T-helper 17 cell (primary cell): ENCODE measurements around the gene FBLN1. TPM values are rescaled to one million over a fixed set of nuclear protein-coding genes. Genes with fewer than 3 reads are reported as not detected.

Source experiments
- ATAC-seq: fragments of 150-1000 bp; cut with Tn5 transposase; 2 replicates; pipeline ENCODE4 v1.10.0; 2021; ENCODE audit warnings: mild to moderate bottlenecking, moderate library complexity
- DNase-seq, 3 donors: peaks; one replicate each; pipeline versions ENCODE4 v3.0.0 to v3.0.0-alpha.2; 2020 to 2021
- H3K9me3 ChIP-seq: one replicate; pipeline ENCODE4 v1.7.0; 2013; ENCODE audit warnings: low read length, mild to moderate bottlenecking; ENCODE audit not compliant: control insufficient read depth, poor library complexity, severe bottlenecking
- H3K27ac Mint-ChIP-seq: one replicate; pipeline ENCODE4 v1.8.0; 2022; ENCODE audit warnings: mild to moderate bottlenecking, moderate library complexity, mixed read lengths
- H3K27me3 Mint-ChIP-seq: one replicate; pipeline ENCODE4 v1.8.0; 2022; ENCODE audit warnings: mixed read lengths
- H3K36me3 Mint-ChIP-seq: one replicate; pipeline ENCODE4 v1.8.0; 2022; ENCODE audit warnings: low read depth, mixed read lengths
- H3K4me1 Mint-ChIP-seq: one replicate; pipeline ENCODE4 v1.8.0; 2022; ENCODE audit warnings: mild to moderate bottlenecking, mixed read lengths
- H3K4me3 Mint-ChIP-seq: one replicate; pipeline ENCODE4 v1.8.0; 2022; ENCODE audit warnings: mild to moderate bottlenecking, moderate library complexity, mixed read lengths
- total RNA-seq, 4 donors: library from RNA in 2 of 4; stranded (reverse) in 2 of 4; gene quantifications; one replicate each; pipeline ENCODE4 v1.2.3 and lab custom pipeline; 2022 to 2026

FBLN1 gene
- total RNA-seq, 2 donors from 2014 or later: 0.34 to 0.90 TPM

DNA sequence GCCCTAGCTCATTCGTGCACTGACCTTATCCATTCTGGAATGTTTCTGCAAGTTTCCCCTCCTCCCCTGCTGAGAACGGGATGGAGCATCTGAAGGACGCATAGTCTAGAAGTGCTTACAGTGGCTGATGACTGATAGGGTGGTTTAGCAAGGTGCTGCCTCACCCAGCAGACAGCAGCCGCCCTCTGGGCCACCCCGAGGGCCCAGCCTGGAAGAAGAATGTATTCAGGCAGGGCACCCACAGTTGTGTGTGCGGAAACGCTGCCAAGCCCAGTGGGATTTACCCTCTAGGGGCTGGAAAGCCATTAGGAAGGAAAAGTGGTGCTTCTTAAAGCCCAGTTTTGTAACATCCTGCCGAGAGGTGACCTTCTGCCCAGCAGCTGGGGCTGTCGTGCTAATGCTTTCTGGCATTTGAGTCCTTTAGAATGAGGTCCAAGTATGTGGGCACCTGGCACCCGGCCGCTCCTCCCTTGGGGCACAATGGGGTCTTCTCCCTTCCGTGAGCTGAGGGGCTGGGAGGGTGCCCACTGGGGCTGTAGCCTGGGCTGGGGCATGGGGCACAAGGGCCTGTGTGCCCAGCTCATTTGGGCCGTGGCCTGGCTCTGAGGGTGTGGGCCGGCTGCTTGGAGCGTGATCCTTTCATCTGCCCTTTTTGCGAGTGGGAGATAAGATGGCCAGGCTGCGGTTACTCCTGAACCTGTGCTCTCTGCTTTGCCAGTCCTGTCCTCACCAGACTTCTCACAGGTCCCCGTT, 14.4 kb downstream of the FBLN1 start:
- Mint-ChIP-seq H3K36me3 (no peaks in the 10 kb centered on the region), H3K4me3 (no peak overlapping the region)
- ATAC-seq: no peak

GRCh38 chr22:45518136-45518535, 15.5 kb downstream of the FBLN1 start:
- DNase-seq: no peak
- Mint-ChIP-seq H3K4me3 (no peak overlapping the region), H3K27ac (no peak overlapping the region), H3K27me3 (peaks cover 49% of the 10 kb centered on the region), H3K4me1 (peaks cover 3% of the 10 kb centered on the region), H3K36me3 (no peaks in the 10 kb centered on the region)
- no peak for ATAC-seq
- no peaks in the 10 kb centered on the region for H3K9me3 ChIP-seq

More for the DNA sequence above, 14.4 kb downstream of the FBLN1 start:
- H3K27ac Mint-ChIP-seq: no peak overlapping the region
- H3K9me3 ChIP-seq: no peaks in the 10 kb centered on the region
- H3K27me3 Mint-ChIP-seq: peaks cover 38% of the 10 kb centered on the region
- no peak for DNase-seq
- peaks cover 3% of the 10 kb centered on the region for H3K4me1 Mint-ChIP-seq

- H3K36me3 Mint-ChIP-seq: no peaks in the 10 kb centered on the region
- H3K27me3 Mint-ChIP-seq: peaks cover 50% of the 10 kb centered on the region
- ATAC-seq: no peak
- no peak overlapping the region for H3K4me3 Mint-ChIP-seq
- peaks cover 3% of the 10 kb centered on the region for H3K4me1 Mint-ChIP-seq
- no peak for DNase-seq
- no peaks in the 10 kb centered on the region for H3K9me3 ChIP-seq
- no peak overlapping the region for H3K27ac Mint-ChIP-seq
Observed at GRCh38 chr22:45518580-45518991, 15.9 kb downstream of the FBLN1 start.

- peaks cover 33% of the 10 kb centered on the region for H3K27me3 Mint-ChIP-seq
- ATAC-seq (no peak), DNase-seq (no peak)
- H3K4me3 Mint-ChIP-seq: no peak overlapping the region
- no peaks in the 10 kb centered on the region for H3K4me1 Mint-ChIP-seq
- no peak overlapping the region for H3K27ac Mint-ChIP-seq
- H3K36me3 Mint-ChIP-seq: no peaks in the 10 kb centered on the region
- no peaks in the 10 kb centered on the region for H3K9me3 ChIP-seq
Observed at GRCh38 chr22:45521178-45521577, 18.5 kb downstream of the FBLN1 start.

- Mint-ChIP-seq H3K36me3 (no peaks in the 10 kb centered on the region), H3K4me3 (no peak overlapping the region), H3K4me1 (no peaks in the 10 kb centered on the region), H3K27ac (no peak overlapping the region), H3K27me3 (peaks cover 31% of the 10 kb centered on the region)
- H3K9me3 ChIP-seq: no peaks in the 10 kb centered on the region
- ATAC-seq (no peak), DNase-seq (no peak)
Observed at GRCh38 chr22:45522462-45522861, 19.8 kb downstream of the FBLN1 start.

DNA sequence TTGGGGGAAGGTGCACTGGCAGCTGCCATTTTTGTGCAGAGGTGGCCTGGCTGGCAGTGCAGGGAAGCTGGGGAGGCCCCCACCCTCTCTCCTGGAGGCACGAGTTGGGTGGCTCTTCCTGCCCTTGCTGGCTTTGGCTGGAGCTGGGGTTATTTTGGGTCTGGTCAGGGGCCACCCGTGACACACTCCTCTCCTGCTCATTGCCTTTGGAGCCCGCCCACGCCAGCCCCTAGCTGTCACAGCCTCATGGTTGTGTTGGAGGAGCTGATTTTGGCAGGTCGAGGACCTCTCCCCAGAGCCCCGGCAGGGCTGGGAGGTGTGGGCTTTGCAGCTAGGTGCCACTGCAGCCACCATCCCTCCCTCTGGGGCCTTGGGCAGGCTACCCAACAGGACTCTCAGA, 21.5 kb downstream of the FBLN1 start:
- Mint-ChIP-seq H3K4me3 (no peak overlapping the region), H3K27me3 (peaks cover 25% of the 10 kb centered on the region), H3K4me1 (no peaks in the 10 kb centered on the region), H3K36me3 (no peaks in the 10 kb centered on the region), H3K27ac (no peak overlapping the region)
- ATAC-seq (no peak), DNase-seq (no peak)
- H3K9me3 ChIP-seq: no peaks in the 10 kb centered on the region

DNA sequence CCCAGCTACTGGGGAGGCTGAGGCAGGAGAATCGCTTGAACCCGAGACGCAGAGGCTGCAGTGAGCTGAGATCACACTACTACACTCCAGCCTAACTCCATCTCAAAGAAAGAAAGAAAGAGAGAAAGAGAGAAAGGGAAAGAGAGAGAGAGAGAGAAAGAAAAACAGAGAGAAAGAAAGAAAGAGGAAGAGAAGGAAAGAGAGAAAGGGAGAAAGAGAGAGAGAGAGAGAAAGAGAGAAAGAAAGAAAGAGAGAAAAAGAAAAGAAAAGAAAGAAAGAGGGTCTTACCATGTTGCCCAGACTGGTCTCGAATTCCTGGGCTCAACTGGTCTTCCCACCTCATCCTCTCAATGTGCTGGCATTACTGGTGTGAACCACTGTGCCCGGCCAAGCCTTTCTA, 22.3 kb downstream of the FBLN1 start:
- no peak for DNase-seq
- H3K9me3 ChIP-seq: no peaks in the 10 kb centered on the region
- no peak overlapping the region for H3K27ac Mint-ChIP-seq
- peaks cover 25% of the 10 kb centered on the region for H3K27me3 Mint-ChIP-seq
- no peaks in the 10 kb centered on the region for H3K4me1 Mint-ChIP-seq
- ATAC-seq: no peak
- H3K4me3 Mint-ChIP-seq: no peak overlapping the region
- no peaks in the 10 kb centered on the region for H3K36me3 Mint-ChIP-seq

GRCh38 chr22:45525480-45525879, 22.8 kb downstream of the FBLN1 start:
- H3K36me3 Mint-ChIP-seq: no peaks in the 10 kb centered on the region
- peaks cover 28% of the 10 kb centered on the region for H3K27me3 Mint-ChIP-seq
- no peak overlapping the region for H3K27ac Mint-ChIP-seq
- ATAC-seq (no peak), DNase-seq (no peak)
- no peaks in the 10 kb centered on the region for H3K9me3 ChIP-seq
- H3K4me1 Mint-ChIP-seq: peaks cover 2% of the 10 kb centered on the region
- H3K4me3 Mint-ChIP-seq: no peak overlapping the region

DNA sequence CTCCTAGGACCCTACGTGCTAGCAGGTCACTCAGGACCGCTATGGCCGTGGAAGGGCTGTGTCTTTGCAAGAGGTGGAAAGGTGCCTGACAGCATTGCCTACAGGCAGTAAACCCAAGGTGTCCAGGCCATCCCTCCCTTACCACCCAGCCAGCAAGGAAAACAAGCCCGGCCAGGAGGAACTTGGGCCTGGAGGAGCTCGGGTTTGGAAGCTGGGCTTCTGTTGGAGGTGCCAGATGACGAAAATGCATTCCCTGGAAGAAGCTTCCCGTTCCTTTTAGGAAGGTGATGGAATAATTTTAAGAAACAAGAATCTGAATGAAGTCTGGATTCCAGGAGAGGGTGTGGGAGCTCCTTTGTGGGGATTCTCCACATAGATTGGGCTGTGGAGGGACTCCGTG, 23.6 kb downstream of the FBLN1 start:
- ATAC-seq (no peak), DNase-seq (no peak)
- no peak overlapping the region for H3K4me3 Mint-ChIP-seq
- H3K4me1 Mint-ChIP-seq: peaks cover 2% of the 10 kb centered on the region
- H3K27me3 Mint-ChIP-seq: peaks cover 27% of the 10 kb centered on the region
- no peaks in the 10 kb centered on the region for H3K36me3 Mint-ChIP-seq
- H3K27ac Mint-ChIP-seq: no peak overlapping the region
- H3K9me3 ChIP-seq: no peaks in the 10 kb centered on the region

- Mint-ChIP-seq H3K4me1 (peaks cover 3% of the 10 kb centered on the region), H3K36me3 (no peaks in the 10 kb centered on the region), H3K27ac (no peak overlapping the region), H3K4me3 (no peak overlapping the region), H3K27me3 (peaks cover 23% of the 10 kb centered on the region)
- ATAC-seq (no peak), DNase-seq (no peak)
- H3K9me3 ChIP-seq: no peaks in the 10 kb centered on the region
Observed at GRCh38 chr22:45526768-45527360, 24.2 kb downstream of the FBLN1 start.

DNA sequence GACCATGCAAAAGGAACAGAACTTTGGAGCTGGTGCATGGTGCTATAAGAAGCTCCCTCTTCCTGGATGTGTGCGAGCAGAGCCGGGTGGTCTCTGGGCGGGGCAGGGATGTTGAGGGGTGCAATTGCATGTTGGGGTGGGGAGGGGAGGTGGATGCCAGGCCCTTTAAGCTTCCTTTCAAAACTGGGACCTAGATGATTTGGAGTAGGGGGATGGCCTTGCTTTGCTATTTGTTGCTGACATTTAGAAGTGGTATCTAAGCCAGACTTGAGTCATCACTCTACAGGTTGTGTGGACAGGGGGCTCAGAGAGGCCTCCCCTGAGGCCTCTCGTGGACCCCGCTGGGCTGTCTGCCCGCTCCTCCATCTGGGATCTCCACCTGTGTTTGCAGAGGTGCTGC, 24.8 kb downstream of the FBLN1 start:
- Mint-ChIP-seq H3K4me3 (no peak overlapping the region), H3K27me3 (peaks cover 18% of the 10 kb centered on the region), H3K27ac (no peak overlapping the region), H3K36me3 (no peaks in the 10 kb centered on the region), H3K4me1 (peaks cover 5% of the 10 kb centered on the region)
- ATAC-seq: no peak
- DNase-seq: no peak
- no peaks in the 10 kb centered on the region for H3K9me3 ChIP-seq

GRCh38 chr22:45528046-45528445, 25.4 kb downstream of the FBLN1 start:
- Mint-ChIP-seq H3K27me3 (peaks cover 12% of the 10 kb centered on the region), H3K36me3 (no peaks in the 10 kb centered on the region), H3K4me1 (peaks cover 5% of the 10 kb centered on the region), H3K27ac (no peak overlapping the region), H3K4me3 (no peak overlapping the region)
- no peak for DNase-seq
- ATAC-seq: no peak
- no peaks in the 10 kb centered on the region for H3K9me3 ChIP-seq

GRCh38 chr22:45529105-45529504, 26.4 kb downstream of the FBLN1 start:
- peaks cover 5% of the 10 kb centered on the region for H3K4me1 Mint-ChIP-seq
- no peaks in the 10 kb centered on the region for H3K9me3 ChIP-seq
- H3K27ac Mint-ChIP-seq: no peak overlapping the region
- H3K4me3 Mint-ChIP-seq: no peak overlapping the region
- peaks cover 10% of the 10 kb centered on the region for H3K27me3 Mint-ChIP-seq
- DNase-seq (no peak), ATAC-seq (no peak)
- H3K36me3 Mint-ChIP-seq: no peaks in the 10 kb centered on the region
